ENCODE data around the gene NDUFB11. TPM values are rescaled to one million over a fixed set of nuclear protein-coding genes. Genes with fewer than 3 reads are reported as not detected.

NDUFB11 gene
- 71.9 and 75.3 TPM in 2 replicates for total RNA-seq

GRCh38 chrX:47144626-47145394, at the start of gene NDUFB11, which contains the start of gene RBM10:
TSS of gene NDUFB11 (minus strand) at chrX:47144702. CDS start at chrX:47144679, 23 bp downstream.
TSS of gene RBM10 (plus strand) at chrX:47145221. CDS start at chrX:47147482, 2,261 bp downstream.

GRCh38 chrX:47193475-47194193, 49.1 kb upstream of the NDUFB11 start, which contains the start of gene UBA1:
TSS of gene UBA1 (plus strand) at chrX:47193829. CDS start at chrX:47198803, 4,974 bp downstream.

Other genes starting within 250 kb of the NDUFB11 start
- 4.7 and 4.9 TPM in 2 replicates for gene JADE3, start 232.3 kb downstream of the NDUFB11 start, total RNA-seq
- gene RGN, start 66.3 kb downstream of the NDUFB11 start, total RNA-seq, result 0.31 TPM in 1 of 2 replicates, not detected in the other
- gene RBM10, start 519 bp upstream of the NDUFB11 start, total RNA-seq, result 37.2 and 45.5 TPM in 2 replicates
- gene UBA1, start 49.1 kb upstream of the NDUFB11 start, total RNA-seq, result 154 and 170 TPM in 2 replicates
- 102 and 119 TPM in 2 replicates for gene CDK16, start 74.0 kb upstream of the NDUFB11 start, total RNA-seq
- gene USP11, start 88.3 kb upstream of the NDUFB11 start, total RNA-seq, result 10.6 and 15.3 TPM in 2 replicates
- gene ZNF157, start 225.9 kb upstream of the NDUFB11 start, total RNA-seq, result 0.19 TPM in 1 of 2 replicates, not detected in the other